GM21390 (cell line): ENCODE results near the gene TXNRD2.

Experiments
- ATAC-seq: cut with Tn5 transposase; IDR thresholded peaks from one replicate; pipeline ENCODE4 v1.9.1; 2021; ENCODE audit not compliant: unreplicated experiment

The TXNRD2 gene

DNA sequence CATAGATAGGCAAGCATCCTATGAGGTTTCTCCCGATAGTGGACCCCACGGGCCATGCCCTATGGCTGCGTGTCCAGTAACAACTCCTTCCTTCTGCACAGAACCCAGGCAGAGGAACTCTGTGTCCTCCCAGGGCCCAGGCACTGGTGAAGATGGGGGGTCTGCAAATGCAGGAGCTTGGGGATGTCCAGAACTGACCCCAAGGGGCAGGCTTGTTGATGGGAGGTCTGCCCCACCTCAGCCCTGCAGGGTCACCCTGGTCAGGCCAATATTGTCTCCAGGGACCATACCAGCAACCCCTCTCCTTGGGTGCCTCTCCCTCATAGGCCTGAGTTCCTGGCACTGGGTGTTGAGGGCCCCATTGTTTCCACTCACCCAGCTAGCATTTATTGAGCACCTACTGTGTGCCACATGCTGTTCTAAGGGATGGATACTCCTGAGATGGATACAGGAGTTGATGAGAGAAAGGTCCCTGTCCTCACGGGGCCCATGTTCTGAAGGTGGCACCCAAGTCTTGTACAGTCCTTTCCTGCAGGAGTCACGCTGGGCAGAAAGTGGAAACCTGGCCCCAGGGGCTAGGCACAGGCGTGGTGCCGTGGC, 26.3 kb upstream of the TXNRD2 start:
- ATAC-seq = no peak

DNA sequence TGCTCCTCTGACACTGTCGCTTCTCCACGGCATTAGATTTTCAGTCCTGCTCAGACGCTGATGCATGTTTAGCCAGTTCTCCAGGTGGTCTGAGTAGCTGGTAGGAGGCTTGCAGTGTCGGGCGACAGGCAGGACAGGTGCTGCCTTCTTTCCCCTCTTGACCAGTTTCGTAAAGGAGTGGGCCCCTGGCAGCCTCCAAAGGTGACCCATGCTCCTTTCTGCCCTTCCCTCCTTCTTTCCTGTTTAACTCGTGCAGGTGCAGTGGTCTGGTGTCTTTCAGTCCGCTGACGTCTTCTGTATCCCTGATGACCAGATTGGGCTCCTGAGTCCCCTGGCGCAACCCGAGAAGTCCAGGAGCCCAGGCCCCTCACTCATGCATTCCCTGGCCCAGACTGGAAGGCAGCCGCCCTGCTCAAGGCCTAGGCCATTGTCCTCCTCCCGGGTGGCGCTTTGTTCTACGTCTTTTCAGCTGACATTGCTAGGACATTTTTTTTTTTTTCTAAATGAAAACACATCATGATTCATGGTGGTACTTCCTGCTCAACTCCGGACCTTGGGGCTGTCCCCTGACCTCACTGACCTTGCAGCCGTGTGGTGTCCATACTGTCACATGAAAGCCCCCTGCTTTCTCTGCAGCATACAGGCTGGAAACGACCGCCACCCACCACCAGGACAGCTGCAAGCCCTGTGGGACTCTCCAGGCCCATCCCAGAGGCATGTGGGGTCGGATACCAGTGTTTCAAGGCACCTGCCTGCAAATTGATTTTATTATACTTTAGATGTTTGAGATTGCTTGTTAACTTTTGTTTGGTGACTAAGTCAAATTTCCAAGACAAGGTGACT, 25.5 kb upstream of the TXNRD2 start:
- no peak for ATAC-seq

DNA sequence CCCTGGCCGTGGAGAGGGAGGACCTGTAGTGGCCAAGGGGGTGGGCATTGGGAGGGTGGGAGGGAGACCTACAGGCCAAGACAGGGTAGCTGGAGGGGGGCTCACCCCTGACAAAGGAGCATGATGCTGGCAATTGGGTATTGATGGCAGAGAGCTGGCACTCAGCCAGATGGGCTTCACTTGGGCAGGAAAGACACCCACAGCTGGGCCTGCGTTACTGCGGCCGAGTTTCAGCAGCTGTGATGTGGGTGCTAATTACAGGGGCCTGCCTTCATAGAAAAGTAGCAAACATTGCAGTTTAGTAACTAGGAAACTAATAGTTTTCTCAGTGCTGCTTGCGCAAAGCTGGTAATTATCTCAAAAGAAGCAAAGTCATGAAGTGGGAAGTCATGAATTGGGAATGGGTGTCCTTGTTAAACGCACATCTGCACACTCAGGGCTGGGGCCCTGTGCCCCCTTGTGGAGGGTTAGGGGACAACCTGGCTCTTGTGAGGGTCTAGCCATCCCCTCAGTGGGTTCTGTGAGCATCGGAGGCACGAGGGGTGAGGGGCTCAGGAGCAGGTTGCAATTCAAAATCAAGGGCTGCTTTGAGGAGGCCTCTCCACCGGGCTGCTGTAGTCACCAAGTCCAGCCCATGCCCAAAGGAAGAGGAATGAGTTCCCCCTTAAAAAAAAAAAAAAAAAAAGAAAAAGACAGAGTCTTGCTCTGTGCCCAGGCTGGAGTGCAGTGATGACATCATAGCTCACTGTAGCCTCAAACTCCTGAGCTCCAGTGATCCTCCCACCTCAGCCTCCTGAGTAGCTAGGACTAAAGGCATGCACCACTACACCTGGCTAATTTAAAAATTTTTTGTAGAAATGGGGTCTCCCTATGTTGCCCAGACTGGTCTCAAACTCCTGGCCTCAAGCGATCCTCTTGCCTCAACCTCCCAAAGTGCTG, 24.4 kb upstream of the TXNRD2 start:
- no peak for ATAC-seq

DNA sequence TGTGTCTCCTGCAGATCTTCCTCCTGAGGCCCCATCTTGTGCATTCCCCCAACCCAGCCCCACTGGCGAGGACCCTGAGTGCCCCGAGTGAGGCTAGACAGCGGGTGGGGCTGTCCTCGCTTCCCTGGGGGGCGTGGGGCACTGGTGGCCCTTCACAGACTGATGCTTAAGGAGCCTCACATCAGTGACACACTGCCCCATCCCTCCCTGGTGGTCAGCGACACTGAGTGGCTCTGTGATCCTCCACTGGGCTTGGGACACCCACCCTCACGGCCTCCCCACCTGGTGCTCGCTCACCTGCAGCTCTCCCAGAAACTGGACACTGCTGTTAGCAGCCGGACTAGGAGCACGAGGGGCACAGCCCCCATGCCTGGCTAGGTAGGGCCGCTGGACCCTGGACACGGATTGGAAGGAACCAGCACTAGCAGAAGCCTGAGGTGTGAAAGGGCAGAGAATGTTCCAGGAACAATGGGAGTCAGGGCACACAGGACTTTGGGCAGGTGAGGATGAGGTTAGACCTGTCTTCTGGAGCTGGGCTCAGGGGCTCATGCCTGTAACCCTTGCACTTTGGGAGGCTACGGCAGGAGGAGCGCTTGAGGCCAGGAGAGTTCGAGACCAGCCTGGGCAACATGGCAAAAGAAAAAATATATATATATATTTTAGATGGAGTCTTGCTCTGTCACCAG, 23.2 kb upstream of the TXNRD2 start:
- no peak for ATAC-seq

DNA sequence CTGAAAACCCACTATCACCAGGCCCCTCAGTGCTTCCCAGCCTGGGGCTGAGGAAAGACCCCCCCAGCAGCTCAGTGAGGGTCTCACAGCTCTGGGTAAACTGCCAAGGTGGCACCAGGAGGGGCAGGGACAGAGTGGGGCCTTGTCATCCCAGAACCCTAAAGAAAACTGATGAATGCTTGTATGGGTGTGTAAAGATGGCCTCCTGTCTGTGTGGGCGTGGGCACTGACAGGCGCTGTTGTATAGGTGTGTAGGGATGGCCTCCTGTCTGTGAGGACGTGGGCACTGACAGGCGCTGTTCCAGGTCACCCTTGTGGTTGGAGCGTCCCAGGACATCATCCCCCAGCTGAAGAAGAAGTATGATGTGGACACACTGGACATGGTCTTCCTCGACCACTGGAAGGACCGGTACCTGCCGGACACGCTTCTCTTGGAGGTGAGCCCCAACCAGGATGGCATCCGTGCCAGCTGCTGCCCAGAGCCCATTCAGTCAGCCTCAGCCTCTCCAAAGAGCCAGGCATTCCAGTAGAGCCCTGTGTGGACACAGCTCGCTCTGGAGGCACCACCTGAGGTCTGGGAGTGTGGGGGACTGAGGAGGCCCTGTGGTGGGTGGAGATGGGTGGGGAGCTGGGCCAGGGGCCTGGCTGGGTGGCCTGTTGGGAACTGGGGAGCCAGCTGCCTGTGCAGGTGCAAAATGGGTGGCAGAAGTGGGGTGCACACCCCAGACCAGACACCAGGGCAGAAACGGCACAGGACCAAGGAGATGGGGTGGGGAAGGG, 22.4 kb upstream of the TXNRD2 start:
- no peak for ATAC-seq

DNA sequence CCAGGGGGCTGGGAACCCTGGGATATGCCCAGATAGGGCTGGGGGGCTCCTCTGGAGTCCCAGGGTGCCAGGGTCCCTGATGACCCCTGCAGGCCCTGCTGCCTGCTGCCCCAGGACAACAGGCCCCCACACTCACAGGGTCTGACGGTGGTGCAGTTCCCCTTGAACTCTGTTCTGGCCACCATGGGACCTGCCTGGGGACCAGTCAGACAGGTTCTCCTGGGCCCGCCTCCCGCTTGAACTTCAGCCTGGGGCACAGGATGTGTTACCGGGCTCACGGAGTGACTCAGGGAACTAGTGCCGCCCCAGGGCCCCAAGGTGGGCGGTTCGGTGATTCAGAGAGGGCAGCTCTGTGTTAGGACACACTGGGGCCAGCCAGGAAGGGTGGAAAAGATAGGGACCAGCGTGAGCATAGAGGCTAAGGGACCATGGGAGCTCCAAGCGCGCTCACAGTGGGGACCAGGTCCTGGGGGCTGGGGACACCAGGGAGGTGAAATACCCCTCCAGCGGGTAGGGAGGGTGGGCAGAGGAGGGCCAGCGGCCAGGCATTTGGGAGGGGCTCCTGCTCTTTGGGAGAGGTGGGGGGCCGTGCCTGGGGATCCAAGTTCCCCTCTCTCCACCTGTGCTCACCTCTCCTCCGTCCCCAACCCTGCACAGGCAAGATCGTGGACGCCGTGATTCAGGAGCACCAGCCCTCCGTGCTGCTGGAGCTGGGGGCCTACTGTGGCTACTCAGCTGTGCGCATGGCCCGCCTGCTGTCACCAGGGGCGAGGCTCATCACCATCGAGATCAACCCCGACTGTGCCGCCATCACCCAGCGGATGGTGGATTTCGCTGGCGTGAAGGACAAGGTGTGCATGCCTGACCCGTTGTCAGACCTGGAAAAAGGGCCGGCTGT, 21.5 kb upstream of the TXNRD2 start:
- ATAC-seq = no peak

DNA sequence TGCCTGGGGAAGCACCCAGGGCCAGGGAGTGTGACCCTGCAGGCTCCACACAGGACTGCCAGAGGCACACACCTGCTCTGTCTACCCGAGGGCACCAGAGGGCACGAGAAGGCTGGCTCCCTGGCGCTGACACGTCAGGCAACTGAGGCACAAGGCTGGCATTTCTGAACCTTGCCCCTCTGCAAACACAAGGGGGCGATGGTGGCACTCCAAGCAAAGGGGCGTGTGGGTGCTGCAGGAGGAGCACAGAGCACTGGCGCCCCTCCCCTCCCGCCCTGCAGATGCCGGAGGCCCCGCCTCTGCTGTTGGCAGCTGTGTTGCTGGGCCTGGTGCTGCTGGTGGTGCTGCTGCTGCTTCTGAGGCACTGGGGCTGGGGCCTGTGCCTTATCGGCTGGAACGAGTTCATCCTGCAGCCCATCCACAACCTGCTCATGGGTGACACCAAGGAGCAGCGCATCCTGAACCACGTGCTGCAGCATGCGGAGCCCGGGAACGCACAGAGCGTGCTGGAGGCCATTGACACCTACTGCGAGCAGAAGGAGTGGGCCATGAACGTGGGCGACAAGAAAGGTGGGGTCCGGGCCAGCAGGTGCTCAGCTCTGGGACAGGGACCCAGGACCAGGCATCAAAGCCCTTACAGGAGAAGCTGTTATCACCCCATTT, 20.8 kb upstream of the TXNRD2 start:
- ATAC-seq = no peak

DNA sequence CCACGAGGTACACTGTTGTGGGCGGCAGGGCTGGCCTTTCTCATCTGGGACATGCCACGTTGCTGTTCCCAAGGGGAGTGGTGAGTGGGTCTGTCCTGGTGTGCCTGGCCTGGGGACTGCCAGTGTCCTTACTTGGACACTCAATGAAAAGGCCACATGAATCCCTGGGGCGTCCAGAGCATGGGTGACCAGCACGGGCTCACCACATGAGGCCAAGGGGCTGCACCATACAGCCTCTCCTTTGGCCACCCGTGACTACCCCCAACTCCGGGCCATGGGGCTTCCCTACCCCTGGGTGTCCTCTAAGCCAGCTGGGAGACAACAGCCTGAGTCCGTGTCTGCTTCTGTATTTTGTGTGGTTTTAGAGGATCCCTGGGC, 20.2 kb upstream of the TXNRD2 start:
- no peak for ATAC-seq

DNA sequence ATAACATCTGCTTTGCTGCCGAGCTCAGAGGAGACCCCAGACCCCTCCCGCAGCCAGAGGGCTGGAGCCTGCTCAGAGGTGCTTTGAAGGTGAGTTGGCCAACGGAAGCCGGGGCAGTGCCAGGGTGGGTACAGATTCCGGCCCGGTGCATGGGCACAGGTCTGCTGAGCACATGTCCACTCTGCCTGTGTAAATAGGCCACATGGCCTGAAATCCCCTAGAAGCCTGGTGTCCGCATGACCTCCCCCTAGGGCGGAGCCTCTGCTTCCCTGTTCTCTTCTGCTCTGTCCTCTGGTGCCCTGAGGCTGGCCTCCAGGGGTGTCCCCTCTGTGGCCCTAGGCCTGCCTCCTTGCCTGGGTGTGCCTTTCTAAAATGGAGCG, 19.6 kb upstream of the TXNRD2 start:
- ATAC-seq = no peak

DNA sequence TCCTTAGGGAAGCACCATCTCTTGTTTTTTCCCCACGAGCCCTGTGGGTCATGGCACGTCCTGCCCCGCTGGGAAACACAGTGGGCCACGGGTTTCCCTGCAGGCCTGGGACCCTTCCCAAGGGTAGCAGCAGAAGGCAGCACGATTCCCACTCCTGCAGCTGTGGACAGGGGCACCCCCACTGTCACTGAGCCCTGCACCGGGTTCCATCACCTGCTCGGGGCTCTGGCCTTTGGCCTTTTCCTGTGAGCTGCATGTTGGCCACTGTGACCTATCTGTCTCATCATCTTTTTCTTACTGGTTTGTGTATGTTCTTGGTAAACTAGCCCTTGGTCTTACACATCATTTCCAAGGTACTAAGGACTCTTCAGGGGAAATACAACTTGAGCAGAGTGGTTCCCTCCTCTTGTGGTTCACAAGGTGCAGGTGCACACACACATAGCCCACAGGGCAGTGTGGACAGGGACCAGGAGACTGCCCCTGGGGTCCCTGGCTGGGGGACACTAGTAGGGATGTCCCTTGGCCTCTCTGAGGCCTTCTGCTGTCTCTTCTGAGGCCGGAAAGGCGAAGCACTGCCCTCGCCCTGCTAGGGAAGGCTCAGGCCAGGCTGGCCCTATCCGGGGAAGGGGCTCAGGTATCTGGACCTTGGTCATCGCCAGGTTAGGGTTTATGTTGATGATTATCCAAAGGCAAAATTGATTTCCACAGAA, 19.0 kb upstream of the TXNRD2 start:
- ATAC-seq = no peak

DNA sequence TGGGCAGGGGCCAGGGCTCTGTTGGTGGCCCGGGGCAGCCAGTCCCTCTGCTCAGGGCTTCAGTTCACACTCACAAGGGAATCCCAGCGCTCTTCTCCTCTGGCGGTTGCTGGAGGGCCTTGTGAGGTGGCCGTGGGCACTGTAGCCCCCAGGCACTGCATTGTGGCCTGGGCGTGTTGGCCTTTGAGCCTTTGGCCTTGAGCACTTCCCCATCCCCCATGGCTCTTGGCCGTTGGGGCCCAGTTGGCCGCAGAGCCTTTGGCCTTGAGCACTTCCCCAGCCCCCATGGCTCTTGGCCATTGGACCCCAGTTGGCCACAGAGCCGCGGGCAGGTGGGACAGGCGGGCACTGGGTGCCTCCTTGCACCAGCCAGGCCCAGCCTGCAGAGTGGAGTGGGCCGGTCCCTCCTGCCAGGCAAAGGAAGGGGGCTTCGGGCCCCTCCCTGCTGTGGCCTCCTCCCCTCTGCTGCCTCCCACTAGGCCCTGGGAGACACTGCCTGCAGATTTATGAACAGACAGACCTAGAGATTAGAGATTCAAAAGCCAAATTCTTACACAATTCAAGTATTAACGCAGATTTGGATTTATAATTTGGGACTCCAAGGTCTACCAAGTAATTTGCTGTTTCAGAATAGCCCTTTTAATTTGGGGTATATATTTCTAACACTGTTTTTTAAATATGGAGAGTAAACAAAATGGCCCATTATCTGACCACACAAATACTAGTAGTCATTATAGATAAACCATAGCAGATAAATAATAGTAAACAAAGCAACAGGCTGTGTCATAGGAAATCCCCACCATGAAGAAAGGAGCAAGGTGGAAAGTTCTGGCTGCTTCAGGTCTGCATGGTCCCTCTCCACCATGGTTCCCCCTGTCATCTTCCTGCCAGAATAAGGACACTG, 18.2 kb upstream of the TXNRD2 start:
- no peak for ATAC-seq

DNA sequence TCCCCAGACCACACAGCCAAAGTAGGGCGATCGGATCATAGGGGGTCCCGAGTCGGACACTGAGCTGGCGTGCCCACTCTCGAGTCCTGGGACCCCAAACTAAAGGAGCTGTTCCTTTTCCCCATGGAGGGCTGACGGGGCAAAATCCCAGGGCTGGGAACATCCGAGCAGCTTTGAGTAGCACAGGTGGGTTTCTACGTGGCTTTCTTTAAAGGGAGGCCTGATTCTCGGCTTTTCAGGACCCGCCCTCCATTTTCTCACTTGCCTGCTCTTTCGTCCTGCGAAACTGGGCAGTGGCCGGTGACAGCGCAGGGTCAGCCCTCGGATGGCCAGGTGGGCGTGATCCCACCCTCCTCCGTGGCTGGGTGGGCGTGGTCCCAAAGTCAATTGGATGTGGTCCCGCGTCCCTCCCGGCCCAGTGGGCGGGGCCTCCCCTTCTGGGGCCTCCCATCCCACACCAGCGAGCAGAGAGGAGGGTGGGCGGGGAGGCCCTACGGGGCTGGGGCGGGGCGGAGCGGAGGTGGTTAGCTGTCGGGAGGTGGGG, 17.5 kb upstream of the TXNRD2 start:
- no peak for ATAC-seq

DNA sequence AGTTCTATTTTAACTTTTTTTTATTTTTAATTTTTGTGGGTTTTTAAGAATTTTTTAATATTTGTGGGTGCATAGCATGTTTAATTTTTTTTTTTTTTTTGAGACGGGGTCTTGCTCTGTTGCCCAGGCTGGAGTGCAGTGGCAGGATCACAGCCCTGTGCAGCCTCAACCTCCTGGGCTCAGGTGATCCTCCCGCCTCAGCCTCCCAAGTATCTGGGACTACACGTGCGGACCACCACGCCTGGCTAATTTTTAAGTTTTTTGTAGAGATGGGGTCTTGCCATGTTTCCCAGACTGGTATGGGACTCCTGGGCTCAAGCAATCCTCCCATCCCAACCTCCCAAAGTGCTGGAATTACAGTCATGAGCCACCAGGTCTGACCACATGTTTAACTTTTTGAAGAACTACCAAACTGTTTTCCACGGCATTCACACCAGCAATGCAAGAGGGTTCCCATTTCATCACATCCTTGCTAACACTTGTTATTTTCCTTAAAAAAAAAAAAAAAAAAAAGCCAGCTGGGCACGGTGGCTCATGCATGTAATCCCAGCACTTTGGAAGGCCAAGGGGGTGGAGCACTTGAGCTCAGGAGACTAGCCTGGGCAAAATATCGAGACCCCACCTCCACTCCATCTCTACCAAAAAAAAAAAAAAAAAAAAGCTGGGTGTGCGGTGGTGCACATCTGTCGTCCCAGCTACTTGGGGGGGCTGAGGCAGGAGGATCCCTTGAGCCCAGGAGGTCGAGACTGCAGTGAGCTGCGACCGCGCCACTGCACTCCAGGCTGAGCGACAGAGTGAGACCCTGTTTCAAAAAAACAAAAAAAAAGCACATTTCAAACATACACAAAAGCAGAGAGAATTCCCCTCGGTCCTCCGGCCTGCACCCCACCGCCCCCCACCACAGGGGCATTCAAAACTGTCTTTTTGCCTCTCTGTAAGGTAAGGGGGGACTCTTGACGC, 16.7 kb upstream of the TXNRD2 start:
- no peak for ATAC-seq

DNA sequence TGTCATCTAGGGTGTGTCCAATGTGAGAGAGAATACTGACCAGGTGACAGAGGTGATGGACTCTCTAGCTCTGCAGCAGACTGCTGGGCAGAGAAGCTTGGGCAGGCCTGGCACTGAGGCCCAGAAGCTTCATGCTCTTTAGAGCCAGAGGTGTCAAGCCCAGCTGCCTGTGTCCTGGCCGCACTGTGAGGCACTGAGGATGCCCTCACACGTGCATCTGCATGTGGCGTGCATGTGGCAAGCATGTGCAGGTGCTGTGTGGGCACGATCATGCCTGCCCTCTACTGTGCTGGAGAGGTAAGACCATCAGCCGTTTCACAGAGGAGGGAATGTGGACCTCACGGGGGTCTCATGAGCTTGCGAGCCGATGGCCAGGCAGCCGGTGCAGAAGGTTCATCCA, 15.8 kb upstream of the TXNRD2 start:
- ATAC-seq = no peak

DNA sequence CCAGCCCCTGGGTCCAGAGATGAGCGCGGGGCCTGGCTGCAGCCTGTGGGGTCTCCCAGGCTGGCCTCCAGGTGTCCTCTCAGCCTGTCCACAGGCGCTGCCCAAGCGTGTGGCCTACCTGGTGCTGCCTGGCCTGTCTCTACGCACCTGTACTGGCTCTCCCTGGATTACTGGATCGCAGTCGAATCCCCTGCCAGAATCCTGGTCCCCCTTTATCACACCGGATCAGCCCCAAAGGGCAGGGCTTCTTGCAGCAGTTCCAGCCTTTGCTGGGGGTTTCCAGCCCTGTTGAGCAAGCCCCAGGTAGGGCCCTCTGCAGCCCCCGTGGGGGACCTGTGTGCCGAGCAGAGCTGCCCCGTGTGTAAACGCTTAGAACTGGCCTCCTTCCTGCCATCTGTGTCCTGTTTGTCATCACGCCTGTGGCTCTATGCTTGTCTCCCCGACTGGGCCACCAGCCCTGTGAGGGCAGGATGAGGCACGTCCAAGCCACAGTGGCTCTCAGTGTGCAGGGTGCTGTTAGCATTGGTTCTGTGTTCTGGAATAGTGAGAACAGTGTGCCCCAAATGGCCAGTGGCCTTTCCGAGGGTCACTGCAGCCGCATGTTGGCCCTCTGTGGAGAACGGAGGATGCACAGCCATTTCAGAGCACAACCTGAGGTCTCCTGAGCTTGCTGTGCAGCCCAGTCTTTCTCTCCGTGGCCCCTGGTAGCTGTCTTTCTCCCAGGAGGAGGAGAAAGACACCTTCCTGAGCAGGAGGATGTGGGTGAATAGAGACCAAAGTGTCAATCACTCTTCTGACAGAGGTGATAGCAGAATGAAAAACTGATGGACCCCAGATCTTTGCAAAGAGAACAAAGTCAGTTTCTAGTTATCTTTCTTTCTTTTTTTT, 13.9 kb upstream of the TXNRD2 start:
- no peak for ATAC-seq
